ENCODE results near the gene TIA1.
"Not testable (repeated sequence)": the region's sequence is repeated elsewhere in the genome, so short reads cannot be mapped to it uniquely, and the experiment has no call there.

TIA1 gene

GRCh38 chr2:70199320-70199864 lies 49.0 kb downstream of the TIA1 start:
- DNase-seq (ENCODE audit: insufficient read length, low spot score) (no peak), FAIRE-seq (no peak)
- TF ChIP-seq POU2F2 (IDR thresholded peaks at IDR 0.05; ENCODE audit: low read depth, low read length): no peak
- no peak for TF ChIP-seq POLR2AphosphoS5 (IDR thresholded peaks at IDR 0.05; ENCODE audit: low read depth, low read length)
- no peak for TF ChIP-seq PAX5 (IDR thresholded peaks at IDR 0.05; ENCODE audit: insufficient read depth, low read length, severe bottlenecking)
- TF ChIP-seq TAF1 (IDR thresholded peaks at IDR 0.05; ENCODE audit: low read depth, low read length): no peak
- TF ChIP-seq SPI1 (IDR thresholded peaks at IDR 0.05; ENCODE audit: low read depth, low read length): no peak
- TF ChIP-seq POLR2A (IDR thresholded peaks at IDR 0.05; ENCODE audit: low read depth, low read length): no peak

- TF ChIP-seq POLR2A (IDR thresholded peaks at IDR 0.05; ENCODE audit: low read depth, low read length) (no peak), TAF1 (IDR thresholded peaks at IDR 0.05; ENCODE audit: low read depth, low read length) (no peak), POLR2AphosphoS5 (IDR thresholded peaks at IDR 0.05; ENCODE audit: low read depth, low read length) (no peak), SPI1 (IDR thresholded peaks at IDR 0.05; ENCODE audit: low read depth, low read length) (no peak), PAX5 (IDR thresholded peaks at IDR 0.05; ENCODE audit: insufficient read depth, low read length, severe bottlenecking) (no peak), POU2F2 (IDR thresholded peaks at IDR 0.05; ENCODE audit: low read depth, low read length) (no peak)
- DNase-seq (ENCODE audit: insufficient read length, low spot score): no peak
- FAIRE-seq: no peak
These were observed 55.9 kb downstream of the TIA1 start for GRCh38 chr2:70192516-70192915.

GRCh38 chr2:70191244-70191735 lies 57.1 kb downstream of the TIA1 start:
- DNase-seq (ENCODE audit: insufficient read length, low spot score) (no peak), FAIRE-seq (no peak)
- TF ChIP-seq SPI1 (IDR thresholded peaks at IDR 0.05; ENCODE audit: low read depth, low read length): no peak
- TF ChIP-seq TAF1 (IDR thresholded peaks at IDR 0.05; ENCODE audit: low read depth, low read length): no peak
- TF ChIP-seq POLR2A (IDR thresholded peaks at IDR 0.05; ENCODE audit: low read depth, low read length): no peak
- TF ChIP-seq PAX5 (IDR thresholded peaks at IDR 0.05; ENCODE audit: insufficient read depth, low read length, severe bottlenecking): no peak
- no peak for TF ChIP-seq POLR2AphosphoS5 (IDR thresholded peaks at IDR 0.05; ENCODE audit: low read depth, low read length)
- TF ChIP-seq POU2F2 (IDR thresholded peaks at IDR 0.05; ENCODE audit: low read depth, low read length): no peak

- FAIRE-seq: peak; percentile 96
- DNase-seq (ENCODE audit: insufficient read length, low spot score): peak; percentile 80
- TF ChIP-seq PAX5 (IDR thresholded peaks at IDR 0.05; ENCODE audit: insufficient read depth, low read length, severe bottlenecking) (no peak), POU2F2 (IDR thresholded peaks at IDR 0.05; ENCODE audit: low read depth, low read length) (peak; percentile 82), SPI1 (IDR thresholded peaks at IDR 0.05; ENCODE audit: low read depth, low read length) (0 out of 2 replicates have a peak, but pooled peaks have one; percentile 1), TAF1 (IDR thresholded peaks at IDR 0.05; ENCODE audit: low read depth, low read length) (peak; percentile 80), POLR2A (IDR thresholded peaks at IDR 0.05; ENCODE audit: low read depth, low read length) (peak; percentile 97), POLR2AphosphoS5 (IDR thresholded peaks at IDR 0.05; ENCODE audit: low read depth, low read length) (peak; percentile 95)
These were observed 57.8 kb downstream of the TIA1 start, which contains the start of gene C2orf42 for GRCh38 chr2:70190418-70191243. C2orf42 (minus strand) TSS chr2:70191019; CDS start chr2:70181985, 9,034 bp downstream.

- no peak for DNase-seq (ENCODE audit: insufficient read length, low spot score)
- TF ChIP-seq POLR2A (IDR thresholded peaks at IDR 0.05; ENCODE audit: low read depth, low read length) (no peak), TAF1 (IDR thresholded peaks at IDR 0.05; ENCODE audit: low read depth, low read length) (no peak), POU2F2 (IDR thresholded peaks at IDR 0.05; ENCODE audit: low read depth, low read length) (no peak), POLR2AphosphoS5 (IDR thresholded peaks at IDR 0.05; ENCODE audit: low read depth, low read length) (no peak), SPI1 (IDR thresholded peaks at IDR 0.05; ENCODE audit: low read depth, low read length) (no peak), PAX5 (IDR thresholded peaks at IDR 0.05; ENCODE audit: insufficient read depth, low read length, severe bottlenecking) (no peak)
- no peak for FAIRE-seq
These were observed 60.0 kb downstream of the TIA1 start for GRCh38 chr2:70188460-70188859.

GRCh38 chr2:70187170-70187569 lies 61.3 kb downstream of the TIA1 start:
- not testable (repeated sequence) for DNase-seq (ENCODE audit: insufficient read length, low spot score); FAIRE-seq

- TF ChIP-seq PAX5 (IDR thresholded peaks at IDR 0.05; ENCODE audit: insufficient read depth, low read length, severe bottlenecking) (no peak), SPI1 (IDR thresholded peaks at IDR 0.05; ENCODE audit: low read depth, low read length) (no peak), POLR2A (IDR thresholded peaks at IDR 0.05; ENCODE audit: low read depth, low read length) (no peak), POU2F2 (IDR thresholded peaks at IDR 0.05; ENCODE audit: low read depth, low read length) (no peak), POLR2AphosphoS5 (IDR thresholded peaks at IDR 0.05; ENCODE audit: low read depth, low read length) (no peak), TAF1 (IDR thresholded peaks at IDR 0.05; ENCODE audit: low read depth, low read length) (no peak)
- DNase-seq (ENCODE audit: insufficient read length, low spot score): no peak
- FAIRE-seq: peak; percentile 9
These were observed 65.7 kb downstream of the TIA1 start for GRCh38 chr2:70182689-70183088.

- TF ChIP-seq PAX5 (IDR thresholded peaks at IDR 0.05; ENCODE audit: insufficient read depth, low read length, severe bottlenecking): no peak
- peak; percentile 66 for TF ChIP-seq POLR2AphosphoS5 (IDR thresholded peaks at IDR 0.05; ENCODE audit: low read depth, low read length)
- TF ChIP-seq POLR2A (IDR thresholded peaks at IDR 0.05; ENCODE audit: low read depth, low read length): peak; percentile 56
- no peak for TF ChIP-seq TAF1 (IDR thresholded peaks at IDR 0.05; ENCODE audit: low read depth, low read length)
- peak; percentile 93; the same call in 1 of the 2 replicates for TF ChIP-seq POU2F2 (IDR thresholded peaks at IDR 0.05; ENCODE audit: low read depth, low read length)
- no peak for TF ChIP-seq SPI1 (IDR thresholded peaks at IDR 0.05; ENCODE audit: low read depth, low read length)
- peak; percentile 95 for FAIRE-seq
- DNase-seq (ENCODE audit: insufficient read length, low spot score): peak; percentile 47
These were observed 67.0 kb downstream of the TIA1 start for GRCh38 chr2:70181363-70181956.

- FAIRE-seq: no peak
These were observed 74.9 kb downstream of the TIA1 start for GRCh38 chr2:70173520-70173919.

GRCh38 chr2:70169654-70170245 lies 78.7 kb downstream of the TIA1 start:
- not testable (repeated sequence) for FAIRE-seq; DNase-seq (ENCODE audit: insufficient read length, low spot score)

More at GRCh38 chr2:70173520-70173919, 74.9 kb downstream of the TIA1 start:
- no peak for TF ChIP-seq POLR2A (IDR thresholded peaks at IDR 0.05; ENCODE audit: low read depth, low read length)
- TF ChIP-seq POU2F2 (IDR thresholded peaks at IDR 0.05; ENCODE audit: low read depth, low read length): no peak
- no peak for TF ChIP-seq SPI1 (IDR thresholded peaks at IDR 0.05; ENCODE audit: low read depth, low read length)
- no peak for TF ChIP-seq PAX5 (IDR thresholded peaks at IDR 0.05; ENCODE audit: insufficient read depth, low read length, severe bottlenecking)
- DNase-seq (ENCODE audit: insufficient read length, low spot score): no peak

Measured in GM12891 (cell line).